GM12878 (cell line): ENCODE results near the gene SANBR. TPM values are rescaled to one million over a fixed set of nuclear protein-coding genes. Genes with fewer than 3 reads are reported as not detected.

ENCODE experiments used
- ATAC-seq: fragments of 200-7000 bp; cut with Tn5 transposase; 3 replicates; pipeline ENCODE4 v1.9.1; 2020; ENCODE audit warnings: mild to moderate bottlenecking, moderate library complexity
- BruUV-seq: library from RNA; stranded (reverse); fragments of 400-500 nt; replicated peaks from 2 replicates; lab custom pipeline; 2021; lab: Mats Ljungman, UMichigan
- CTCF ChIA-PET: fragments of 300-600 bp; sonication (Branson Sonifier 250); formaldehyde crosslinking; extraction: SDS; loops from one replicate; lab custom pipeline; 2021; ENCODE audit warnings: inconsistent platforms; lab: Yijun Ruan, JAX
- POLR2A ChIA-PET: fragments of 350-600 bp; formaldehyde crosslinking; extraction: SDS; loops from one replicate; lab custom pipeline; 2021; ENCODE audit warnings: inconsistent platforms; lab: Charles Lee
- RAD21 ChIA-PET: fragments of 300-600 bp; sonication (Branson Sonifier 250); formaldehyde crosslinking; loops from one replicate; lab custom pipeline; 2023; ENCODE audit warnings: antibody characterized with exemption; ENCODE audit not compliant: unreplicated experiment; lab: Charles Lee
- SMC1A ChIA-PET: fragments of 300-600 bp; sonication (Branson Sonifier 250); formaldehyde crosslinking; loops from one replicate; lab custom pipeline; 2023; ENCODE audit not compliant: unreplicated experiment, uncharacterized antibody; lab: Charles Lee
- DNase-seq: peaks from one replicate; pipeline ENCODE4 v3.0.0-alpha.2; 2011; ENCODE audit warnings: low read depth, low spot score
- FAIRE-seq: peaks from 3 replicates; lab custom pipeline; 2011; peaks lifted over from hg19 to GRCh38; lab: Jason Lieb, UNC
- H2AFZ ChIP-seq: 2 replicates; pipeline ENCODE4 v1.6.0; 2011; ENCODE audit warnings: low read depth, low read length, control low read depth; ENCODE audit not compliant: control insufficient read depth
- H3K27ac ChIP-seq: 2 replicates; pipeline ENCODE4 v1.5.1; 2011; ENCODE audit warnings: control low read depth; ENCODE audit not compliant: control insufficient read depth, insufficient read depth
- H3K27me3 ChIP-seq, 2 experiments: replicated peaks in 1 of 2; 2 replicates each; pipeline versions ENCODE4 v1.6.0 to v1.6.1; 2011; ENCODE audit warnings: low read length in 1 of 2; ENCODE audit not compliant: control insufficient read depth in 2 of 2, insufficient read depth in 2 of 2
- H3K36me3 ChIP-seq, 2 experiments: 2 replicates each; pipeline ENCODE4 v1.5.1; 2011; ENCODE audit warnings: low read length in 1 of 2; ENCODE audit not compliant: control insufficient read depth in 2 of 2, insufficient read depth in 2 of 2
- H3K4me1 ChIP-seq: 2 replicates; pipeline ENCODE4 v1.6.1; 2011; ENCODE audit warnings: mild to moderate bottlenecking, low read length, moderate library complexity, mixed read lengths; ENCODE audit not compliant: control insufficient read depth, insufficient read depth
- H3K4me2 ChIP-seq: 2 replicates; pipeline ENCODE4 v1.6.0; 2011; ENCODE audit warnings: control low read depth; ENCODE audit not compliant: control insufficient read depth, insufficient read depth
- H3K4me3 ChIP-seq: fragments of 200-600 bp; sonication (generic); 2 replicates; pipeline ENCODE4 v1.5.1; 2016
- H3K79me2 ChIP-seq: 2 replicates; pipeline ENCODE4 v1.6.0; 2011; ENCODE audit warnings: low read length; ENCODE audit not compliant: control insufficient read depth, insufficient read depth
- H3K9ac ChIP-seq: 2 replicates; pipeline ENCODE4 v1.8.0; 2011; ENCODE audit warnings: low read length, control low read depth, mixed read lengths; ENCODE audit not compliant: control insufficient read depth, insufficient read depth
- H3K9me3 ChIP-seq: replicated peaks from 3 replicates; pipeline ENCODE4 v1.5.1; 2011; ENCODE audit warnings: mild to moderate bottlenecking, low read length; ENCODE audit not compliant: control insufficient read depth, insufficient read depth
- H4K20me1 ChIP-seq: 2 replicates; pipeline ENCODE4 v1.6.0; 2011; ENCODE audit not compliant: control insufficient read depth, insufficient read depth
- CBFB ChIP-seq: IDR thresholded peaks from 2 replicates; pipeline ENCODE4 v1.6.1; 2016; ENCODE audit warnings: antibody characterized with exemption, low read depth
- CHD2 ChIP-seq: IDR thresholded peaks from 2 replicates; pipeline ENCODE4 v1.6.1; 2011; ENCODE audit warnings: low read depth, low read length, improper control_type of control experiment, borderline replicate concordance
- IKZF2 ChIP-seq, 2 experiments: fragments of 450-650 bp; IDR thresholded peaks; 2 replicates each; pipeline ENCODE4 v1.6.1; 2017; ENCODE audit warnings: mild to moderate bottlenecking in 2 of 2, moderate library complexity in 2 of 2
- PML ChIP-seq: IDR thresholded peaks from 2 replicates; pipeline ENCODE4 v1.6.1; 2012; ENCODE audit warnings: low read length, inconsistent platforms
- WGBS: methylation state at CpG from one replicate; pipeline ENCODE4 v1.1.6; 2016; ENCODE audit warnings: low lambda C conversion rate; ENCODE audit not compliant: insufficient replicate concordance, insufficient coverage; ENCODE audit errors: missing lambda C conversion rate; 5-methylcytosine and 5-hydroxymethylcytosine counted together
- in situ Hi-C: fragments of 300-500 bp; cut with MboI; formaldehyde crosslinking; loops from 9 replicates; pipeline ENCODE4 v1.14.3; 2018; ENCODE audit warnings: mixed read lengths
- intact Hi-C: fragments of 100-400 bp; cut with micrococcal nuclease; formaldehyde crosslinking; loops from one replicate; pipeline ENCODE4 v1.14.2; 2022; ENCODE audit not compliant: unreplicated experiment
- polyA plus RNA-seq, 11 experiments: library from polyadenylated mRNA; depleted of rRNA in 4 of 11; unstranded in 6 of 11; stranded (reverse) in 5 of 11; fragments of >200 nt; fragmentation: Nextera tagmentation in 4 of 11; fragmentation: Illumina TruSeq in 1 of 11; extraction: Ambion mirVana in 4 of 11; extraction: Trizol in 1 of 11; gene quantifications; 1 replicate in 1 of 11; 2 replicates in 10 of 11; pipeline versions ENCODE4 v1.2.1 to v1.2.3, GENCODE V29; 2011 to 2016; ENCODE audit warnings: inconsistent platforms in 2 of 11, missing spikeins in 2 of 11, low read depth in 1 of 11
- total RNA-seq, 4 experiments: library from RNA; depleted of rRNA in 3 of 4; stranded (reverse); fragments of >200 nt in 3 of 4; fragmentation: Illumina TruSeq in 1 of 4; extraction: Trizol in 1 of 4; gene quantifications; 2 replicates each; pipeline versions ENCODE4 v1.2.1 to v1.2.3, GENCODE V29; 2013 to 2021
- TF ChIP-seq, protein P1 (sequence below): fragments of 450-650 bp; formaldehyde crosslinking; IDR thresholded peaks from 2 replicates; pipeline ENCODE4 v1.4.0; 2020; ENCODE audit warnings: mild to moderate bottlenecking, moderate library complexity
- TF ChIP-seq, protein P2 (sequence below): IDR thresholded peaks from 2 replicates; pipeline ENCODE4 v1.6.1; 2011; ENCODE audit warnings: borderline replicate concordance, low read depth, mild to moderate bottlenecking, moderate library complexity, low read length; ENCODE audit not compliant: insufficient read depth, poor library complexity, severe bottlenecking

The SANBR gene
- total and polyA plus RNA-seq, 10 of the 15 experiments (the other 5 are each of a cell fraction or from before 2014, with no cell fraction given): 2.2 to 11.0 (median 7.0) TPM

DNA sequence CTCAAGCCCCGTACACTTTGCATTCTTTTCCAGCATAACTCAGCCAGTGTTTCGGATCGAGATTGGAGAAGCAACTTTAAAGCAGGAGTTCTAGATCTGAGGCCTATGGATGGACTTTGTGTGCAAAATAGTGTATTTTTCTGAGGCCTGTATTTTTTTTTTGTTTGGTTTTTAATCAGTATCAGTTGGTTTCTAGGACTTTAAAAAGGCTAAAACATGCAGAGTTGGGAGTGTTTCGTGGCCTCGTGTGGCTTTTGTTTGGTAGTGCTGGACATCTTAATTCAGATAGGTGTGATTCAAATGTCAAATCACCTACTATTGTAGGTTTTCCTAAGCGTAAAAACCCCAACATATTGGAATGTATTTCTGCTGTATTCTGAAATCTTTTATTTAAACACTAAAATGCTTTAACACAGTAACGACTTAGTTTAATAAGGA, 47.3 kb upstream of the SANBR start (continued):
- TF ChIP-seq, protein P1, sequence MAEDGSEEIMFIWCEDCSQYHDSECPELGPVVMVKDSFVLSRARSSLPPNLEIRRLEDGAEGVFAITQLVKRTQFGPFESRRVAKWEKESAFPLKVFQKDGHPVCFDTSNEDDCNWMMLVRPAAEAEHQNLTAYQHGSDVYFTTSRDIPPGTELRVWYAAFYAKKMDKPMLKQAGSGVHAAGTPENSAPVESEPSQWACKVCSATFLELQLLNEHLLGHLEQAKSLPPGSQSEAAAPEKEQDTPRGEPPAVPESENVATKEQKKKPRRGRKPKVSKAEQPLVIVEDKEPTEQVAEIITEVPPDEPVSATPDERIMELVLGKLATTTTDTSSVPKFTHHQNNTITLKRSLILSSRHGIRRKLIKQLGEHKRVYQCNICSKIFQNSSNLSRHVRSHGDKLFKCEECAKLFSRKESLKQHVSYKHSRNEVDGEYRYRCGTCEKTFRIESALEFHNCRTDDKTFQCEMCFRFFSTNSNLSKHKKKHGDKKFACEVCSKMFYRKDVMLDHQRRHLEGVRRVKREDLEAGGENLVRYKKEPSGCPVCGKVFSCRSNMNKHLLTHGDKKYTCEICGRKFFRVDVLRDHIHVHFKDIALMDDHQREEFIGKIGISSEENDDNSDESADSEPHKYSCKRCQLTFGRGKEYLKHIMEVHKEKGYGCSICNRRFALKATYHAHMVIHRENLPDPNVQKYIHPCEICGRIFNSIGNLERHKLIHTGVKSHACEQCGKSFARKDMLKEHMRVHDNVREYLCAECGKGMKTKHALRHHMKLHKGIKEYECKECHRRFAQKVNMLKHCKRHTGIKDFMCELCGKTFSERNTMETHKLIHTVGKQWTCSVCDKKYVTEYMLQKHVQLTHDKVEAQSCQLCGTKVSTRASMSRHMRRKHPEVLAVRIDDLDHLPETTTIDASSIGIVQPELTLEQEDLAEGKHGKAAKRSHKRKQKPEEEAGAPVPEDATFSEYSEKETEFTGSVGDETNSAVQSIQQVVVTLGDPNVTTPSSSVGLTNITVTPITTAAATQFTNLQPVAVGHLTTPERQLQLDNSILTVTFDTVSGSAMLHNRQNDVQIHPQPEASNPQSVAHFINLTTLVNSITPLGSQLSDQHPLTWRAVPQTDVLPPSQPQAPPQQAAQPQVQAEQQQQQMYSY (CRISPR knock-in tag): no peak
- TF ChIP-seq CHD2: no peak
- TF ChIP-seq, protein P2, sequence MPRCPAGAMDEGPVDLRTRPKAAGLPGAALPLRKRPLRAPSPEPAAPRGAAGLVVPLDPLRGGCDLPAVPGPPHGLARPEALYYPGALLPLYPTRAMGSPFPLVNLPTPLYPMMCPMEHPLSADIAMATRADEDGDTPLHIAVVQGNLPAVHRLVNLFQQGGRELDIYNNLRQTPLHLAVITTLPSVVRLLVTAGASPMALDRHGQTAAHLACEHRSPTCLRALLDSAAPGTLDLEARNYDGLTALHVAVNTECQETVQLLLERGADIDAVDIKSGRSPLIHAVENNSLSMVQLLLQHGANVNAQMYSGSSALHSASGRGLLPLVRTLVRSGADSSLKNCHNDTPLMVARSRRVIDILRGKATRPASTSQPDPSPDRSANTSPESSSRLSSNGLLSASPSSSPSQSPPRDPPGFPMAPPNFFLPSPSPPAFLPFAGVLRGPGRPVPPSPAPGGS: no peak
- no peak for TF ChIP-seq IKZF2 (IDR thresholded peaks at IDR 0.05)
- no peak; the same call in 1 of the 2 replicates for TF ChIP-seq PML

DNA sequence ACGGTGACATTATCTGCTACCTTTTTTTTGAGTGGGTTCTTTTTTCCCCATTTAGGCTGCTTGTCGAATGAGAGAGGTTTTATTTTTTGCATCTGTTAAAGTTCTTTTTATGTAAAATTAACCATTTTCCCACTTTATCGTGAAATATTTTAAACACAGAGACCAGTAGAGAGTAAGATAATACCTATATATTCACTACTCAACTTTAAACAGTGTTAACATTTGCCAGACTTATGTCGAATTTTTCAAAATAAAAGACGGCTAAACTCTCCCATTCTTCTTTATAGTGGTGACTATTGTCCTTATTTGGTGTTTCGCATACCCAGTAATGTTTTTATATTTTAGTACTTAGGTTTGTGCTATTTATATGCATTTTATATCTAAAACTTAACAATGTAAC, 46.9 kb upstream of the SANBR start:
- no peak for DNase-seq
- no peak overlapping the region for H2AFZ ChIP-seq
- BruUV-seq: no TSS peak
- SMC1A ChIA-PET: no interaction called here
- POLR2A ChIA-PET: no interaction called here
- H4K20me1 ChIP-seq: no peaks in the 10 kb centered on the region
- no peak for TF ChIP-seq CBFB
- in situ Hi-C loops: no loop called here
- H3K4me1 ChIP-seq: no peaks in the 10 kb centered on the region
- H3K4me2 ChIP-seq: peak overlapping the region; percentile 19
- H3K36me3 ChIP-seq: peaks cover 0 to 5% of the 10 kb centered on the region in 2 experiments; a peak in 2 of 4 replicates
- peaks cover 9% of the 10 kb centered on the region; the same call in 2 of the 3 replicates for H3K9me3 ChIP-seq
- CTCF ChIA-PET: no interaction called here
- ATAC-seq: no peak
- H3K9ac ChIP-seq: peak overlapping the region; percentile 94
- H3K4me3 ChIP-seq: peak overlapping the region; percentile 97
- intact Hi-C loops: loop anchor here (5.0 kb wide), 1 partner anchor 49 kb away; the partner anchor contains the start of gene SANBR
- peaks cover 55% of the 10 kb centered on the region for H3K79me2 ChIP-seq
- WGBS: 19% methylated on average over 6 of the region's 6 CpGs
- no peak for FAIRE-seq
- H3K27me3 ChIP-seq: no peaks in the 10 kb centered on the region
- RAD21 ChIA-PET: no interaction called here
- H3K27ac ChIP-seq: 0 out of 2 replicates have a peak overlapping the region, but pooled peaks have one; percentile 20
